ENCODE results near the gene IL22. TPM values are rescaled to one million over a fixed set of nuclear protein-coding genes. Genes with fewer than 3 reads are reported as not detected.

Gene IL22
- total RNA-seq, 5 donors from 2014 or later (not counting 1 experiment from before 2014, with no cell fraction given): 0.63 TPM; not detected in 4

- ChIA-PET CTCF (interaction anchor here (1.3 to 2.0 kb wide), 4 partner anchors 8 to 191 kb away, joined by 3 to 12 read pairs (median 8); no protein-coding TSS in a partner anchor), POLR2A (no interaction called here)
- Histone ChIP-seq H3K4me1 (ENCODE audit: control insufficient read depth in 1 of 2, extremely low read depth in 1 of 2, insufficient read depth in 2 of 2, low read length in 2 of 2) (peaks cover 2 to 4% of the 10 kb centered on the region in 2 experiments), H3K4me3 (ENCODE audit: control insufficient read depth in 1 of 2, extremely low read depth in 1 of 2, low read length in 1 of 2) (no peak overlapping the region), H3K27ac (ENCODE audit: low read length) (no peak overlapping the region), H3K27me3 (replicated peaks in 1 of 2; ENCODE audit: control insufficient read depth in 2 of 2, extremely low read depth in 1 of 2, insufficient read depth in 2 of 2, low read length in 1 of 2) (no peaks in the 10 kb centered on the region), H3K36me3 (ENCODE audit: control insufficient read depth in 2 of 2, extremely low read depth in 1 of 2, insufficient read depth in 1 of 2, low read length in 1 of 2) (no peaks in the 10 kb centered on the region), H3K9me3 (no peaks in the 10 kb centered on the region)
- Mint-ChIP-seq H3K27me3 (no peaks in the 10 kb centered on the region), H3K36me3 (no peaks in the 10 kb centered on the region), H3K4me1 (peaks cover 12 to 19% (median 19%) of the 10 kb centered on the region in 3 donors), H3K9me3 (no peaks in the 10 kb centered on the region), H3K27ac (no peak overlapping the region), H3K4me3 (no peak overlapping the region)
- ATAC-seq (replicated peaks in 1 of 4) (no peak), DNase-seq (no peak)
These were observed 22.2 kb downstream of the IL22 start for GRCh38 chr12:68231229-68231628.

- H3K9me3 ChIP-seq: no peaks in the 10 kb centered on the region
- POLR2A ChIA-PET: no interaction called here
- H3K4me1 ChIP-seq (ENCODE audit: control insufficient read depth in 1 of 2, extremely low read depth in 1 of 2, insufficient read depth in 2 of 2, low read length in 2 of 2): no peaks in the 10 kb centered on the region
- DNase-seq (no peak), ATAC-seq (replicated peaks in 1 of 4) (no peak)
- Mint-ChIP-seq H3K4me3 (no peak overlapping the region), H3K4me1 (peaks cover 3 to 16% (median 10%) of the 10 kb centered on the region in 3 donors), H3K36me3 (no peaks in the 10 kb centered on the region), H3K27me3 (no peaks in the 10 kb centered on the region), H3K27ac (no peak overlapping the region), H3K9me3 (no peaks in the 10 kb centered on the region)
- CTCF ChIA-PET: no interaction called here
- no peaks in the 10 kb centered on the region for H3K36me3 ChIP-seq (ENCODE audit: control insufficient read depth in 2 of 2, extremely low read depth in 1 of 2, insufficient read depth in 1 of 2, low read length in 1 of 2)
- no peak overlapping the region for H3K4me3 ChIP-seq (ENCODE audit: control insufficient read depth in 1 of 2, extremely low read depth in 1 of 2, low read length in 1 of 2)
- no peaks in the 10 kb centered on the region for H3K27me3 ChIP-seq (replicated peaks in 1 of 2; ENCODE audit: control insufficient read depth in 2 of 2, extremely low read depth in 1 of 2, insufficient read depth in 2 of 2, low read length in 1 of 2)
- H3K27ac ChIP-seq (ENCODE audit: low read length): no peak overlapping the region
- 100% methylated on average over 1 of the region's 2 CpGs for WGBS (ENCODE audit: insufficient coverage)
These were observed 23.4 kb downstream of the IL22 start for GRCh38 chr12:68229956-68230355.

GRCh38 chr12:68227356-68227755 lies 26.0 kb downstream of the IL22 start:
- no peaks in the 10 kb centered on the region for H3K9me3 ChIP-seq
- no peak overlapping the region for H3K4me3 ChIP-seq (ENCODE audit: control insufficient read depth in 1 of 2, extremely low read depth in 1 of 2, low read length in 1 of 2)
- Mint-ChIP-seq H3K36me3 (no peaks in the 10 kb centered on the region), H3K9me3 (no peaks in the 10 kb centered on the region), H3K4me3 (no peak overlapping the region), H3K27ac (no peak overlapping the region), H3K4me1 (peaks cover 7 to 17% (median 8%) of the 10 kb centered on the region in 3 donors), H3K27me3 (peaks cover 0 to 3% of the 10 kb centered on the region in 2 donors)
- peaks cover 0 to 4% of the 10 kb centered on the region in 2 experiments for H3K4me1 ChIP-seq (ENCODE audit: control insufficient read depth in 1 of 2, extremely low read depth in 1 of 2, insufficient read depth in 2 of 2, low read length in 2 of 2)
- POLR2A ChIA-PET: no interaction called here
- ATAC-seq (replicated peaks in 1 of 4) (no peak), DNase-seq (no peak)
- H3K27me3 ChIP-seq (replicated peaks in 1 of 2; ENCODE audit: control insufficient read depth in 2 of 2, extremely low read depth in 1 of 2, insufficient read depth in 2 of 2, low read length in 1 of 2): no peaks in the 10 kb centered on the region
- CTCF ChIA-PET: no interaction called here
- no peak overlapping the region for H3K27ac ChIP-seq (ENCODE audit: low read length)
- H3K36me3 ChIP-seq (ENCODE audit: control insufficient read depth in 2 of 2, extremely low read depth in 1 of 2, insufficient read depth in 1 of 2, low read length in 1 of 2): no peaks in the 10 kb centered on the region
- WGBS (ENCODE audit: insufficient coverage): no CpG with 5 or more reads among the region's 3 CpGs

- WGBS (ENCODE audit: insufficient coverage): no CpG with 5 or more reads among the region's 8 CpGs
- Mint-ChIP-seq H3K4me3 (no peak within 1 kb of the TSS), H3K27me3 (peaks cover 0 to 3% of the 10 kb centered on the region in 2 donors), H3K9me3 (no peaks in the 10 kb centered on the region), H3K4me1 (peaks cover 7 to 17% (median 8%) of the 10 kb centered on the region in 3 donors), H3K36me3 (no peaks in the 10 kb centered on the region), H3K27ac (no peak within 1 kb of the TSS)
- Histone ChIP-seq H3K27me3 (replicated peaks in 1 of 2; ENCODE audit: control insufficient read depth in 2 of 2, extremely low read depth in 1 of 2, insufficient read depth in 2 of 2, low read length in 1 of 2) (no peaks in the 10 kb centered on the region), H3K4me3 (ENCODE audit: control insufficient read depth in 1 of 2, extremely low read depth in 1 of 2, low read length in 1 of 2) (no peak within 1 kb of the TSS), H3K4me1 (ENCODE audit: control insufficient read depth in 1 of 2, extremely low read depth in 1 of 2, insufficient read depth in 2 of 2, low read length in 2 of 2) (peaks cover 0 to 4% of the 10 kb centered on the region in 2 experiments), H3K27ac (ENCODE audit: low read length) (no peak within 1 kb of the TSS), H3K9me3 (no peaks in the 10 kb centered on the region), H3K36me3 (ENCODE audit: control insufficient read depth in 2 of 2, extremely low read depth in 1 of 2, insufficient read depth in 1 of 2, low read length in 1 of 2) (no peaks in the 10 kb centered on the region)
- POLR2A ChIA-PET: no interaction called here
- peak in 1 of 35 experiments; percentile 15 for DNase-seq
- CTCF ChIA-PET: interaction anchor here (0.6 to 4.4 kb wide), 5 partner anchors 22 to 510 kb away, joined by 3 to 69 read pairs (median 5); no protein-coding TSS in a partner anchor
- peak in 1 of 4 experiments; percentile 40 for ATAC-seq (replicated peaks in 1 of 4)
These were observed 27.6 kb downstream of the IL22 start, which contains the start of gene IL26 for GRCh38 chr12:68225576-68226476. Gene IL26, minus strand, starts transcription at chr12:68225810. Its CDS starts 54 bp downstream, at chr12:68225756.

GRCh38 chr12:68224613-68225285 lies 28.7 kb downstream of the IL22 start:
- Histone ChIP-seq H3K9me3 (no peaks in the 10 kb centered on the region), H3K4me3 (ENCODE audit: control insufficient read depth in 1 of 2, extremely low read depth in 1 of 2, low read length in 1 of 2) (no peak overlapping the region), H3K27me3 (replicated peaks in 1 of 2; ENCODE audit: control insufficient read depth in 2 of 2, extremely low read depth in 1 of 2, insufficient read depth in 2 of 2, low read length in 1 of 2) (no peaks in the 10 kb centered on the region), H3K27ac (ENCODE audit: low read length) (no peak overlapping the region), H3K4me1 (ENCODE audit: control insufficient read depth in 1 of 2, extremely low read depth in 1 of 2, insufficient read depth in 2 of 2, low read length in 2 of 2) (peaks cover 0 to 4% of the 10 kb centered on the region in 2 experiments), H3K36me3 (ENCODE audit: control insufficient read depth in 2 of 2, extremely low read depth in 1 of 2, insufficient read depth in 1 of 2, low read length in 1 of 2) (no peaks in the 10 kb centered on the region)
- CTCF ChIA-PET: interaction anchor here (0.6 to 4.4 kb wide), 9 partner anchors 10 to 405 kb away, joined by 3 to 69 read pairs (median 7); no protein-coding TSS in a partner anchor
- no peak overlapping the region for H3K4me3 Mint-ChIP-seq
- peaks cover 0 to 3% of the 10 kb centered on the region in 2 donors for H3K27me3 Mint-ChIP-seq
- H3K27ac Mint-ChIP-seq: peak overlapping the region in 1 of 2 donors; percentile 39
- peaks cover 7 to 17% (median 8%) of the 10 kb centered on the region in 3 donors for H3K4me1 Mint-ChIP-seq
- H3K9me3 Mint-ChIP-seq: no peaks in the 10 kb centered on the region
- 100% methylated on average over 1 of the region's 3 CpGs for WGBS (ENCODE audit: insufficient coverage)
- DNase-seq (no peak), ATAC-seq (replicated peaks in 1 of 4) (no peak)
- no peaks in the 10 kb centered on the region for H3K36me3 Mint-ChIP-seq
- POLR2A ChIA-PET: no interaction called here

- no peak overlapping the region for H3K4me3 ChIP-seq (ENCODE audit: control insufficient read depth in 1 of 2, extremely low read depth in 1 of 2, low read length in 1 of 2)
- Mint-ChIP-seq H3K27ac (peak overlapping the region in 1 of 2 donors; percentile 77), H3K4me3 (peak overlapping the region; percentile 32 to 60 (median 50)), H3K27me3 (peaks cover 0 to 6% of the 10 kb centered on the region in 2 donors), H3K4me1 (peaks cover 7 to 17% (median 8%) of the 10 kb centered on the region in 3 donors), H3K36me3 (no peaks in the 10 kb centered on the region), H3K9me3 (no peaks in the 10 kb centered on the region)
- DNase-seq: peak; percentile 19 to 90 (median 60)
- no peak overlapping the region for H3K27ac ChIP-seq (ENCODE audit: low read length)
- H3K36me3 ChIP-seq (ENCODE audit: control insufficient read depth in 2 of 2, extremely low read depth in 1 of 2, insufficient read depth in 1 of 2, low read length in 1 of 2): no peaks in the 10 kb centered on the region
- no peaks in the 10 kb centered on the region for H3K27me3 ChIP-seq (replicated peaks in 1 of 2; ENCODE audit: control insufficient read depth in 2 of 2, extremely low read depth in 1 of 2, insufficient read depth in 2 of 2, low read length in 1 of 2)
- peak; percentile 95 to 99 (median 95) for ATAC-seq (replicated peaks in 1 of 4)
- no peaks in the 10 kb centered on the region for H3K9me3 ChIP-seq
- H3K4me1 ChIP-seq (ENCODE audit: control insufficient read depth in 1 of 2, extremely low read depth in 1 of 2, insufficient read depth in 2 of 2, low read length in 2 of 2): peaks cover 0 to 4% of the 10 kb centered on the region in 2 experiments
- CTCF ChIA-PET: interaction anchor here (0.5 to 4.4 kb wide), 38 partner anchors 9 to 1881 kb away, joined by 3 to 69 read pairs (median 4); no protein-coding TSS in a partner anchor
- 5% methylated on average over 6 of the region's 12 CpGs for WGBS (ENCODE audit: insufficient coverage)
- POLR2A ChIA-PET: interaction anchor here (0.5 to 0.7 kb wide), 4 partner anchors 118 to 1108 kb away, joined by 3 to 4 read pairs (median 4); no protein-coding TSS in a partner anchor
These were observed 30.2 kb downstream of the IL22 start for GRCh38 chr12:68223067-68223747.

Data from T-cell (primary cell).